GM19324 (cell line): ENCODE results near the gene ENKD1.
A peak's percentile ranks its signal among the peaks of the same experiment; 100 is the strongest.

ENCODE experiments used
- ATAC-seq: cut with Tn5 transposase; IDR thresholded peaks from one replicate; pipeline ENCODE4 v1.9.1; 2021; ENCODE audit warnings: mild to moderate bottlenecking, moderate library complexity; ENCODE audit not compliant: unreplicated experiment, low FRiP score

ENKD1 gene

DNA sequence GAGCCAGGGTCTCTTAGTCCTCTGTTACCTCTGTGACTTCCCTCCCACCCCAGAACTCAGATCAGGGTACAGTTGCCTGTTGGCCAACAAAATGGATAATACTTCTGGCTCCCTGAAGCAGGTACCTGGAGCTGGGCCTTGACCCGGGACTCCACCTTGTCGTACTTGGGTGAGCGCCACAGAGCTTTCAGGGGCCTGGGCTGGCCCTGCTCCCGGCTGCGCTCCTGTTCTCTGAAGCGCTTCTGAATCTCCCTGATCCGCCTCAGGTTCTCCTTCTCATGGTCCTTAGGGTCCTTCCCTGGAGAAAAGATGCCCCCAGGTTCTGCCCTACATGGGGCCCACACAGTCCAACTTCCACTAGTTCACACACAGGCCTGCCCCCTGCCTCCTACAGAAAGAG lies 1.7 kb downstream of the ENKD1 start:
- ATAC-seq: no peak

DNA sequence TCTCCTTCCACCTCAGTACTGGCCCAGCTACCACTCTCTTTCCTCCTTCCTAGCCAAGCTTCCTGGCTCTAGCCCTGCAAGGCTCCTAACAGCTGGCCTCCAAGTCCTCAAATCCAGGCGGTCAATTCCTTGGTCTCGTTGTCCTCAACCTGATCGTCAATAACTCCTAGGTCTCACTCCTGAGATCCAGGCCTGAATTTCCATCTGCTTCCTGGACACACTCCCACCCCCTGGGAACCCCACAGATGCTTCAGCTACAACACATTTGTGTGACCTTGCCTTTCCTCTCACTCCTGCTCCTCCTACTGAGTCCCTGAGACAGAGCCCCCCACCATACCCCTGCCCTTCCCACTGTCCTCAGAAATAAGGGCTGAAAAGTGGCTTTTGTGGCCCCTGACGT lies 2.3 kb downstream of the ENKD1 start:
- ATAC-seq: no peak

DNA sequence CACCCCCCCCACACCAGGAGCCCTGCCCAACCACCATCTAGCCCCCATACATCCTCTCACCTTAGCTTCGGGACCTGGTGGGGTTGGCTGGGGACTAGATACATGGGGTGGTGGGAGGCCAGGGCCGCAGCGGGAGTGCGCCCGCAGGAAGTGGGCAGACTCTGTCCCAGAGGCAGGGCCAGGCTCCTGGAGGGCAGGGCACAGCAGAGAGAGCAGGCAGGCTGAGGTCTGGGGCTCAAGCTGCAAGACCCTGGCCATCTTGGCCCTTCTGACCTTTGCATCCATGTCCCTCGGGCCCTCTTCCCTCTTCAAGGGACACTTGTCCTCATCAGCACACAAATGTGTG lies 2.7 kb downstream of the ENKD1 start:
- no peak for ATAC-seq

DNA sequence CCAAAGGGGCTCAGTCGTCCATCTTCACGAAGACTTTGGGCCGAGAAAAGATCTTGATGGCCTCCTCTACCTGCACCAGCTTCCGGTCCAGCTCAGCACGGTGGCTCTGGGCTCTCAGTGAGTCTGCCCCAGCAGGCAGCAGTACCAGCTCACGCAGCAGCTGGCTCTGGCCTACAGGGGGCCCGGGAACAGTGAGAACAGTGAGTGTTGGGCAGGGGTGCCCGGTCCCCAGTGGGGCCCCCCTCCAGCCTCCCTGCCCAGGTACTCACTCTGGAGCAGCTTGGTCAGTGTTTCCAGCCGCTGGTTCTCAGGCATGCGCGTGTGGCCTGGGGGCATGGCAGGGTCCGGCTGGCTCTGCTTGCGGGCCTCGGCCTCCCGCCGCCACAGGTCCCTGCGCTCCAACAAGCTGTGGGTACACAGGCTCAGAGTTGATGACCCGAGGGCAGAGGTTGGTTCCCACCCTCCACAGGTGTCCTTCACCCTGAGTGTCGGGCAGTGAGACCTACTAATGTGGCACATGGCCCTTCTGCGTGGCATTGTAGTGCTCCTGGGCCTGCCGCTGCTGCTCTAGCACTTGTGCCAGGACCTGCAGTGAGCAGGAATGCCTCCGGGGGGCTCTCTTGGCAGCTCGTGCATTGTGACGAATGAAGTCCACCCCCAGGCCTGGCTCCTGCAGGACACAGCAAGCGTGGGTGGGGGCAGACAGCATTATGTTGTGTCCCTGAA lies 3.2 kb downstream of the ENKD1 start:
- ATAC-seq: no peak

DNA sequence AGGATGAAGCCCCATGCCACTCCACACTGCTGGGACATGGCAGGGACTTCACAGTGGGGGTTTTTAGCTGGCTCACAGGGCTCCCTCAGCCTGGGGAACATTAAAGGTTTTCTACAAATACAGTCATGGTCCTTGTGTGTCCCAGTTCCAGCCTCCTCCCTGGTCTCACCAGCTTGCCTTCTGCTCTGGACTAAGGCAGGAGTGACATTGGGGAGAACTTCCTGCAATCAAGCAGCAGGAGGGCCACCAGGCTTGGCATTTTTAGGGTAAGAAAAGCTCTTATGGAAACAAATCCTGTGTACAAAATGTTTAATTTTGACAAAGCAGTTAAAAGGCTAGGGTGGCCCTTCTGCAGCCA lies 3.9 kb downstream of the ENKD1 start:
- ATAC-seq: no peak

DNA sequence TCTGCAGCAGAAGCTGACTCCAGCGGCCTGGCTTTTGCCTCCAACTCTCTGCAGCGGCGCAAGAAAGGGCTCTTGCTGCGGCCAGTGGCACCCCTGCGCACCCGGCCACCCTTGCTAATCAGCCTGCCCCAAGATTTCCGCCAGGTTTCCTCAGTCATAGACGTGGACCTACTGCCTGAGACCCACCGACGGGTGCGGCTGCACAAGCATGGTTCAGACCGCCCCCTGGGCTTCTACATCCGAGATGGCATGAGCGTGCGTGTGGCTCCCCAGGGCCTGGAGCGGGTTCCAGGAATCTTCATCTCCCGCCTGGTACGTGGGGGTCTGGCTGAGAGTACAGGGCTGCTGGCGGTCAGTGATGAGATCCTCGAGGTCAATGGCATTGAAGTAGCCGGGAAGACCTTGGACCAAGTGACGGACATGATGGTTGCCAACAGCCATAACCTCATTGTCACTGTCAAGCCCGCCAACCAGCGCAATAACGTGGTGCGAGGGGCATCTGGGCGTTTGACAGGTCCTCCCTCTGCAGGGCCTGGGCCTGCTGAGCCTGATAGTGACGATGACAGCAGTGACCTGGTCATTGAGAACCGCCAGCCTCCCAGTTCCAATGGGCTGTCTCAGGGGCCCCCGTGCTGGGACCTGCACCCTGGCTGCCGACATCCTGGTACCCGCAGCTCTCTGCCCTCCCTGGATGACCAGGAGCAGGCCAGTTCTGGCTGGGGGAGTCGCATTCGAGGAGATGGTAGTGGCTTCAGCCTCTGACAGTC lies 4.5 kb downstream of the ENKD1 start:
- no peak for ATAC-seq

DNA sequence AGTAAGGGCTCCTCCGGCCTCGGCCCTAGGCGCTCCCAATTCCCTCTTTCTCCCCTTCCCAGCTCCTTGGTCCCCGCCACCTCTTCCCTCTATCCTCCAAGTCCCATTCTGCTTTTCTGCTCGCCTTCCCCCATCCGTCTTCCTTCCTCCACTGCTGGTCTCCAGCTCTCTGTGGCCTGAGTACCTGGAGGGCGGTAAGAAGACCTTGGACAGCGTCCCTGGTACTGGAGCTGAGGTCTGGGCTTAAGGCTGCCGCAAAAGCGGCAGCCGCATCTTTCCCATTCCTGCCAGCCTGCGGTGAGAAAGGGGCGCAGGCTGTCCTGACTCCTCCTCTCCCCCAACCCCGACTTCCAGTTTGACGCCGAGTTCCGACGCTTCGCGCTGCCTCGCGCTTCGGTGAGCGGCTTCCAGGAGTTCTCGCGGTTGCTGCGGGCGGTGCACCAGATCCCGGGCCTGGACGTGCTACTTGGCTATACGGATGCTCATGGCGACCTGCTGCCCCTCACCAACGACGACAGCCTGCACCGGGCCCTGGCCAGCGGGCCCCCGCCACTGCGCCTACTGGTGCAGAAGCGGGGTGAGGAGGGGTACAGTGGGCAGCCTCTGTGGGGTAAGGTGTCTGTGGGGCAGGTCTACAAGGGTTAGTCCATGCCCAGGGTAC lies 5.3 kb downstream of the ENKD1 start:
- ATAC-seq: no peak

DNA sequence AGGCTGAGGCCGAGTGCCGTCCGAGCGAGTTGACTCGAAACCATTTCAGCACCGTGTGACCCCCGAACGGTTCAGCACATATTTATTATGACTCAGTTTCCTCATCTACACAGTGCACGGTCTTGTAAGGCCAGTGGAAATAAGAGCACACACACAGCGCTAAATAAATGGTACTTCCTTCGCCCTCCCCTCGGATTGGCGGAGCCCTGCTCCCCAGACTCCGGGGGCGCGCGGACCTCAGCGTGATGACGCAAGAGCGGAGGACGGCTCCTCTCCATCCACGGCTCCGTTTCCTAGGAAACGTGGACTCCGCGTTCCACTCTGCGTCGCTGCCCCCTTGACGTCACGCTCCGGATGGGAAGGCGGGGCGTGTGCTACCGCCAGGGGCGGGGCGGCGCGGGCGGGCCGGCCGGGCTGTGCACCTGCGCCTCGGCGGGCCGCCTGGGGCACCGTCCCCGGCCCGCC lies 6.0 kb downstream of the ENKD1 start, which contains the start of gene PARD6A:
Gene PARD6A, plus strand, starts transcription at position 397 of the 465 bp plus-strand sequence. CDS start 79 bp downstream, outside the sequence.
- ATAC-seq: peak; percentile 79

DNA sequence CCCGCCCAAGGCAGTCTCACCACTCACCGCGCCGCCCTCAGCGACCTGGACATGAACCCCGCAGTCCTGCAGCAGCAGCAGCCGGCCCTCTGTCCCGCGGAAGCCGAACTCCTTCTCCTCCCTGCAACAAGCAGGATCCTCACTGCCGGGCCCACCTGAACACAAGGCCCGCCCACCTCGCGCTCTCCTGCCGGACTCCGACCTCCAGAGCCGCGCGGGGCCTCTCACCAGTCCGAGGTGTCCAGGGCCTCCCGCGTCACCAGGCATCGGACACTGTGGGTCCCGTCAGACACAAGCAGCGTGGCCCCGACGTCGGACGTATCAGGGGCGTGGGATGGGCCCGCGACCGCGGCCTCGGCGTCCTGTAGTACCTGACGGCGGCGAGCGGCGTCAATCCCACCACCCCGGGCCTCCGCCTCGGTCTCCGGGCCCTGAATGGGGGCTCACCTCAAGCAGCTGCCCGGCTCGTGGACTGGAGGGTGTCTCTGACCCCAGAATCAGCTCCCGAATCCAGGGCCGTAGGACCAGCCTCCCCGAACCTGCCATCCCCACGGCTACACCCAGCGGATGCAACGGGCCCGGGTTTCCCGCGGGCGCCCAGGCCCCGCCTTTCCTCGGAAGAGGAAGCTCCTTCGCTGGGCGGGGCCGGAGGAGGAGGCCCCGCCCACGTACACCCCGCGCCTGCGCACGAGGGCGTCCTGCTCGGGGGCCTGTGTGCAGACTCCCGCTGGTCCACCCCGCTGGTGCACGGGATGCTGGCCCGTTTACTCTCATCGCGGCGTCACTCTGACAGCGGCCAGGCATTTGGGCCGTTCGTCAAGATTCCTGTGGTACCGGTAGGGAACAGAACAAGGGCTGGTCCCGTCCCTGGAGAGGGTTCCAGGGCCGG lies 6.6 kb downstream of the ENKD1 start, which contains the start of gene ACD:
Gene ACD, minus strand, starts transcription at position 586 of the 889 bp plus-strand sequence. Its CDS starts 40 bp downstream, at position 546.
- peak; percentile 68 for ATAC-seq

DNA sequence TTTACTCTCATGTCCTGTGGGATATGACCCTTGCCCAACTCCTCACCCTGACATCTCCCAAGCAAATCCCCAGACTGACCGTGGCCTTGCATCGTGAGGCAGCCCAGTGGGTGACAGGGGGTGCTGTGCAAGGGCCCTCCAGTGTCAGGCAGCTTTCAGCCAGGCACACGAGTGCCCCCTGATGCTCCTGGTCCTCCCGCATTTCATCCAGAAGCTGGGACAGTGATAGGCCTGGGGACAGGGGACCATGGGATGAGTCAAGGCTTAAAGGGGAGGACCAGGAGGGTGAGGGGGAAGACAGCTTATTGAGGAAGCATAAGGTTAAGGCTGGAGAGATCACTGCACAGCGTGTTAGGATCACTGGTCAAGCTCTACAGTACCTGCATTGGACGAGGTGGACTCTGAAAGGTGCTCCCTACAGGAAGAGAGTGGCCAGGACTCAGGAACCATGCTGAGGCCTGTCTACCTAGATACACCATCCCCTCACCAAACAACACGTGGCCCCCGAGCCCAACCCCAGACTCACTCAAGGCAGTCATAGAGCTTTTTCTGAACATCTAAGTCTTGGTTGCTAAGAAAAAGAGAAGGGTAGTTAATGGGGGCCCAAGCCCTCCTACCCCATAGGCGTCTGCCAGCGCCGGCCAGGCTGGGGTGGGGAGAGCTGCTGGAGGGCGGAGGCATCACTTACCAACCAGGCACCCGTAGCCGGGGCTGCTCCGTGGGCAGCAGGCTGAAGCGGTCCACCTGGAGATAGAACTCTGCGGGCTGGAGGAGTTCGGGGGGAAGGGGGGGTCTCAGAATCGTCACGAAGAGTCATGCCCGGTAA lies 7.5 kb downstream of the ENKD1 start:
- ATAC-seq: no peak

DNA sequence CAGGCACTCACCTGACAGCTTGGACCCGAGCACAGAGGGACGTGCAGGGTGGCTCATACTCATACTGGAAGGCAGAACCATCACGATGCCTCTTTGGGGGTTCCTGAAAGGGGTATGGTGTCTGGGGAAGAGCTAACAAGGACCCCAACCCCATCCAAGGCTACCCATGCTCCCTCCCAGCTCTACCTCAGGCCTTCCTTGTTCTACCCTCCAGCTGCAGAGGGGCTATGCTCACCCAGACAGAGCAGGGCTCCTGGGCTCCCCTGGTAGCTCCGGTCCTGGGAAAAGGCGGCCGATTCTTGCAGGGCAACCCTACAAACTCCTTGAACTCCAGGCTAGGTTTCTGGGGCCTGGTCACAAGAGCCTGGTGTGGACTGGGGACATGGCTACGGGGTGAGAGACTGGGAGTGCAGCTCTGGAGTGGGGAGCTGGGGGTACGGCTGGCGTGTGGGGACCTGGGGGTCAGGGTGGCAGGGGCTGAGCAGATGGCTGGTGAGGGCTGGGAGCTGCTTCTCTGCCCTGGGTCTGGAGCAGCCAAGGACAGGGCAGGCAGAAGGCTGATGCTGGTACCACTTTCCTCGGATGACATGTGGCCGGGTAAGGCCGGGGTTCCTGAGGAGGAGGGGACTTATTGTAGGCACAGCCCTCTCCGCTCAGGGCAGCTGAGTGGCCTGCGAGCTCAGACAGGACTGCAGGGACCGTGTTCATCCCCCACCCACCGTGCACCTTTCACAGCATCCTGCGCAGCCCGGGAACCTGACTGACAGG lies 8.6 kb downstream of the ENKD1 start:
- ATAC-seq: no peak

DNA sequence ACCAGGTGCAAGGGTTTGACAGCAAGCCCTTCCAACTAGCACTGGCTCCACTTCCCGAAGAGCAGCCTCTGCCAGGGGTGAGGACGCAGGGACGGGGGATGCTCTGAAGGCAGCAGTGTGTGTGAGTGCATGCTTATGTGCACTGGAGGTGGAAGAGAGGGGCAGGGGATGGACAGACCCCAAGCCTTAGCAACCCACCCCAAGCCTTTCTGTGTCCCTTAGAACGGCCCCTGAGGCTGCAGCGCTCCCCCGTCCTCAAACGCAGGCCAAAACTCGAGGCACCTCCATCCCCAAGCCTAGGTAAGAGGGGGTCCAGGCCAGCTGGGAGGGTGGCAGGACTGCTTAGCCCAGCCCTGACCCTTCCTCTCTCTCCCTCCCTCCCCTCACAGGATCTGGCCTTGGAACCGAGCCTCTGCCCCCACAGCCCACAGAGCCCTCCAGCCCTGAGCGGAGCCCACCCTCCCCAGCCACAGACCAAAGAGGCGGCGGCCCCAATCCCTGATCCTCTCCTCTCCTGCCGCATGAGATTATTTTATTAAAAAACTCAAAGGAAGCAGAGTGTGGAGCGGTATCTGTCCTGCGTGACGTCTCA lies 9.4 kb downstream of the ENKD1 start:
- ATAC-seq: no peak

DNA sequence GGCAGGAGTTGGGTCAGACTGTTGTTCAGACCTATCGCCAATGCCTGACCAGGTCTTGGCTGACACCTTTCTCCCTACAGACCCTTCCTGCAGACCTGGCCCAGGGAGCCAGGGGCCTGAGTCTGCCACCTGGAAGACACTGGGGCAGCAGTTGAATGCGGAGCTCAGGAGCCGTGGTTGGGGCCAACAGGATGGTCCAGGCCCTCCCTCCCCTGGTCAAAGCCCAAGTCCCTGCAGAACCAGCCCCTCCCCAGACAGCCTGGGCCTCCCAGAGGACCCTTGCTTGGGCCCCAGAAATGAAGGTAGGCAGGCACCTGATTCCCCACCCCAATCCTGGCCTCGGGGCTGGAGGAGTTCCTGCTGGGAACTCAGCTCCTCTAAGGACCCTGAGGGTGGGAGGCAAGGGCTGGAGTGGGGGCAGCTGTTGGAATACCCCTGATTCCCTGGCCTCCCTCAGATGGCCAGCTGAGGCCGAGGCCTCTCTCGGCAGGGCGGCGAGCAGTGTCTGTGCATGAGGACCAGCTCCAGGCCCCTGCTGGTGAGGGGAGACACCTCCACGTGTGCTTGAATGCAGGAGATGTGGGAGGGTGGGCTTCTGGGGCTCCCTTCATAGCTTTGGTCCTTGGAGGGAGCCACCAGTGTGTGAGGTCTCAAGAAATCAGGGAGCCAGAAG lies 10.1 kb downstream of the ENKD1 start:
- ATAC-seq: no peak

DNA sequence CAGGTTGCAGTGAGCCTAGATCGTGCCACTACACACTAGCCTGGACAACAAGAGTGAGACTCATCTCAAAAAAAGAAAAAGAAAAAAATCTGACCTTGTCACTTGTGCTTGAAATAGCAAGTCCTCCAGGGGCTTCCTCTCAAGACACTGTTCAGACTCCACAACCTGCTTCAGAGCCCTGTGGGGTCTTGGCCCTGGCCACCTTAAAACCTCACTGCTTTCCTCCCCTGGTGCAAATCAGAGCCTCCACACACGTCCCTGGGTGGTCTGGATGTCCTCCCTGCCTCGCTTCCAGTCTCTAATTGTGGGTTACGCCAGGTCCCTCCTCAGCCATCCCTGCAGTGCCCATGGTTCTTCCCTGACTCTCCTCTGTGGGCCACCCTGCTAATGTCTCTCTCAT lies 11.2 kb downstream of the ENKD1 start:
- no peak for ATAC-seq

DNA sequence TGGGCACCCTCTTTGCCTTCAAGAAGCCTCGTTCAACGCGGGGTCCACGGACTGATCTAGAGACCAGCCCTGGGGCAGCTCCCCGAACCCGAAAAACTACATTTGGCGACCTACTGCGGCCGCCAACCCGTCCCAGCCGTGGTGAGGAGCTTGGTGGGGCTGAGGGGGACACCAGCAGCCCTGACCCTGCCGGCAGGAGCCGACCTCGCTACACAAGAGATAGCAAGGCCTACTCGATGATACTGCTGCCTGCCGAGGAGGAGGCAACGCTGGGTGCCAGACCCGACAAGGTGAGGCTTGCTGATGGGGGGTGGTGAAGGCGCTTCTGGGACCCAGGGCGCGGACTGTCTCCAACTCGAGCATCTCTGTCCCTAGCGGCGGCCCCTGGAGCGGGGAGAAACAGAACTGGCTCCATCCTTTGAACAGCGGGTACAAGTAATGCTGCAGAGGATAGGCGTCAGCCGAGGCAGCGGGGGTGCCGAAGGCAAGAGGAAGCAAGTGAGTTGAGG lies 12.1 kb downstream of the ENKD1 start:
- ATAC-seq: no peak

DNA sequence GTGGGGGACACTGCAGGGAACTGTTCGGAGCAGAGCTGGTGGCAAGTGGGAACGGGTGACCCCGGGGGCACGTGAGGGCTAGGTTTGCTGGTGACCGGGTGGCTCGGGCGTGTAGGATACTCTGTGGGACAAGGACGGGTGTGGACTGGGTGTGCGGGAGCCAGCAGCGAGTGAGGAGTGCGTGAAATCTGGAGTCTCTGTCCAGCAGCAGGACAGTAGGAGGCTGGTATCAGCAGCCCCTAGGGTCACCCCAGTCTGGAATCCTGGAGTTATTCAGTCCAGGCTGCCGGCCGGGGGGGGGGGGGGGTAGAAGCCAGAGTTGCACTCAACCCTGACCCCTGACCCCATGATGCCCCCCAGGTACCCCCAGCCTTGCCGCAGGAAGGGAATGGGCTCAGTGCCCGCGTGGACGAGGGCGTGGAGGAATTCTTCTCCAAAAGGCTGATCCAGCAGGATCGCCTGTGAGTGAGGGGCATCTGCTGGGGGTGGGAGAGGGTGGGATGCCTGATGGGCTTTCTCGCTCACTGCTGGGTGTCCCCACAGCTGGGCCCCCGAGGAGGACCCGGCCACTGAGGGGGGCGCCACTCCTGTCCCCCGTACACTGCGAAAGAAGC lies 12.7 kb downstream of the ENKD1 start:
- no peak for ATAC-seq

DNA sequence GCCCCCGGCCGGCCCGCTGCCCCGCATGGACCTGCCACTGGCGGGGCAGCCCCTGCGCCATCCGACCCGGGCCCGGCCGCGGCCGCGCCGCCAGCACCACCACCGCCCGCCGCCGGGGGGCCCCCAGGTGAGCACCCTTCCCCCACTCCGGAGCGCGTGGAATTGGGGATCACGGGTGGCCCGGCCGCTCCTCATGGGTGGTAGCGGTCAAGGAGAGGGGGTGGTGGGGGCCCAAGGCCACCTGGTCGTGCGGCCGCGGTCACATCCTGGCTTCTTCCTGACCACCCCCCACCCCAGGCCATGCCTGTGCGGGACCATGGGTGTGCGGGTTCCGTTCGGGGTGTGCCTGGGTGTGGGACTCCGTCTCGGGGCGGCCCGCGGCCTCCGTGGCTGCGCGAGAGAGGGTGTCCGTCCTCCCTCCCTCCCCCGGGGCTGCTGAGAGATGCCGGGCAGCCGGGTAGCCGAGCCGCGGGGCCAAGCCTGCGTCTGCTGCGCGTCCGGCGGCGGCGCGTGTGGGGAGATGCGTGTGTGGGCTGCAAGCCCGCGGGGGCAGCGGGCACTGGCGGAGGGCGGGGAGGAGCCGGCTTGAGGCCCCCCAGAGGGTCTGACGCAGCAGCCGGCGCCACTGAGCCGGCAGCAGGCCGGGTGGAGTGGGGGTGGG lies 13.3 kb downstream of the ENKD1 start:
- no peak for ATAC-seq
